Right lobe of liver (tissue), 6 donors: ENCODE data around the gene CCR5AS.
A peak's percentile ranks its signal among the peaks of the same experiment; 100 is the strongest.
"Not testable (repeated sequence)": the region's sequence is repeated elsewhere in the genome, so short reads cannot be mapped to it uniquely, and the experiment has no call there.

Source experiments
- ATAC-seq, 4 donors: fragments of 200-7000 bp; cut with Tn5 transposase; one replicate each; pipeline ENCODE4 v1.9.1; 2020; ENCODE audit warnings: mild to moderate bottlenecking in 4 of 4, moderate library complexity in 4 of 4
- DNase-seq, 3 donors: peaks; one replicate each; pipeline ENCODE4 v3.0.0-alpha.2; 2020
- H3K27ac ChIP-seq, 3 donors: fragments of 200-600 bp; one replicate each; pipeline ENCODE4 v1.8.0; 2022
- H3K27me3 ChIP-seq, 2 donors: fragments of 200-600 bp; one replicate each; pipeline ENCODE4 v1.8.0; 2022
- H3K36me3 ChIP-seq, 4 donors: fragments of 200-600 bp; sonication (generic) in 1 of 4; one replicate each; pipeline versions ENCODE4 v1.5.1 to v1.8.0; 2017 to 2022; ENCODE audit warnings: control low read depth in 1 of 4
- H3K4me1 ChIP-seq, 4 donors: fragments of 200-600 bp; sonication (generic) in 1 of 4; one replicate each; pipeline versions ENCODE4 v1.5.1 to v1.8.0; 2017 to 2022; ENCODE audit warnings: control low read depth in 1 of 4
- H3K4me3 ChIP-seq, 3 donors: fragments of 200-600 bp; one replicate each; pipeline ENCODE4 v1.8.0; 2022
- H3K9me3 ChIP-seq, 4 donors: fragments of 200-600 bp; sonication (generic) in 1 of 4; one replicate each; pipeline versions ENCODE4 v1.5.1 to v1.8.0; 2017 to 2022; ENCODE audit warnings: control low read depth in 1 of 4
- CTCF ChIP-seq, 4 donors: fragments of 200-600 bp in 3 of 4; fragments of 450-650 bp in 1 of 4; IDR thresholded peaks; one replicate each; pipeline versions ENCODE4 v1.5.1 to v1.8.0; 2016 to 2022; ENCODE audit warnings: antibody characterized with exemption in 4 of 4, mild to moderate bottlenecking in 2 of 4
- POLR2A ChIP-seq: fragments of 450-650 bp; IDR thresholded peaks from one replicate; pipeline ENCODE4 v1.6.1; 2017; ENCODE audit warnings: antibody characterized with exemption, mild to moderate bottlenecking
- WGBS: methylation state at CpG from one replicate; pipeline ENCODE4 v1.1.6; 2018; ENCODE audit warnings: low coverage, low lambda C conversion rate; ENCODE audit not compliant: insufficient coverage; ENCODE audit errors: missing lambda C conversion rate; 5-methylcytosine and 5-hydroxymethylcytosine counted together
- intact Hi-C, 2 donors: fragments of 100-400 bp; cut with DNase I; formaldehyde crosslinking; loops; one replicate each; pipeline versions ENCODE4 v1.11.2 to v1.14.1; 2022
- donor health status: DM: no; HTN: yes; CAD: no.
- donor health status: DM: no; HTN: no; CAD: no.
- donor health status: DM: no; HTN: no; CAD: no.
- donor health status: DM: no; HTN: yes; CAD: no.
- donor health status: DM: no; HTN: yes; CAD: no.

The CCR5AS gene

DNA sequence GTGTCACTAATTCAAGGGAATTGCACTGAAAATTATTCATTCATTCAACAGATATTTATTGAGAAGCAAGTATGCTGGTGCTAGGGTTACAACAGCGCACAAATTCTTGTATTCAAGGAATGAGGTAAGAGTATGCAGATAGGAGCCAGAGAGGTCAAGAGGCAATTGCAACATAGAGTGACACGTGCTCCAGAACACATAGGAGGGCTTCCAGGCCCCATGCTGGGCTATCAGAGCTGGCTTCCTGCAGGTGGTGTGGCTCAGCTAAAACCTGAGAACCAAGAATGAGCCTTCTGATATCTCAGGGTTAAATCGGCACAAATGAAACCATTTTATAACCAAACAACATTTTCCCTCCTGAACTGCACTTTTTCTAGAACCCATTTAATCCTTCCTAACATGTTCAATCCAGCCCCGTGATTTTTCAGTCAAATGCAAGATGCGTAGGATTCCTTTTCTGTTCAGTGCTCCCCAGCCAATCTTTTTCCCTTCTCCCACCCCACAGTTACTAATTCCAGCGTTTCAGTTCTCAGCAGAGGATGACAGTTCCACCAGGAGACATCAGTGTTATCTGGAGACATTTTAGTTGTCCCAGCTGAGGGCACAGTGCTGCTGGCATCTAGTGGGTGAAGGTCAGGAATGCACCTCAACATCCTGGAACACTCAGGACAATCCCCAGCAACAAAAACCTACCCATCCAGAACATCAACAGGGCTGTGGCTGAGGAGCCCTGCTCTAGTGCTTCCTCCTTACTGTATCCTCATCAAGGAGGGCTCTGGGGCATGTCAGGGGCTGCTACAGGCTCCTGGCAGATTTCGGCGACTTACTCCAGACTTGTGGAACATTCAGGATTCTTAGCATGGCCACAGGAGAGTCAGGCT lies 13.1 kb downstream of the CCR5AS start:
- intact Hi-C loops: no loop called here
- no peak overlapping the region for H3K27ac ChIP-seq
- no peaks in the 10 kb centered on the region for H3K9me3 ChIP-seq
- TF ChIP-seq POLR2A (no peak), CTCF (IDR thresholded peaks at IDR 0.05) (no peak)
- H3K4me3 ChIP-seq: no peak overlapping the region
- 59% methylated on average over 6 of the region's 8 CpGs for WGBS
- H3K36me3 ChIP-seq: no peaks in the 10 kb centered on the region
- ATAC-seq (peak; percentile 53 to 88 (median 70)), DNase-seq (peak in 1 of 3 donors; percentile 62)
- no peaks in the 10 kb centered on the region for H3K27me3 ChIP-seq
- peaks cover 0 to 7% (median 0%) of the 10 kb centered on the region in 4 donors for H3K4me1 ChIP-seq

DNA sequence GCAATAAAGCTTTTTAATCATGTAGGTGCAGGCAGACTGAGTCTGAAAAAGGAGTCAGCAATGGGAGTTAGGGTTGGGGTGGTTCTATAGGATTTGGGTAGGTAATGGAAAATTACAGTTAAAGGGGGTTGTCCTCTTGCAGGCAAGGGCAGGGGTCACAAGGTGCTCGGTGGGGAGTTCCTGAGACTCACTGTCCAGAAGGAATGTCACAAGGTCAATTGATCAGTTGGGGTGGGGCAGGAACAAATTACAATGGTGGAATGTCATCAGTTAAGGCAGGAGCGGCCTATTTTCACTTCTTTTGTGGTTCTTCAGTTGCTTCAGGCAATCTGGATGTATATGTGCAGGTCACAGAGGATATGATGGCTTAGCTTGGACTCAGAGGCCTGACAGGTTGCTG lies 13.9 kb downstream of the CCR5AS start:
- DNase-seq (no peak), ATAC-seq (no peak)
- 77% methylated on average over 2 of the region's 2 CpGs for WGBS
- intact Hi-C loops: no loop called here
- Histone ChIP-seq H3K27ac (no peak overlapping the region), H3K9me3 (no peaks in the 10 kb centered on the region), H3K27me3 (no peaks in the 10 kb centered on the region), H3K4me3 (no peak overlapping the region), H3K36me3 (no peaks in the 10 kb centered on the region), H3K4me1 (peaks cover 0 to 7% (median 0%) of the 10 kb centered on the region in 4 donors)
- no peak for TF ChIP-seq POLR2A
- no peak for TF ChIP-seq CTCF (IDR thresholded peaks at IDR 0.05)

GRCh38 chr3:46391526-46391925 lies 15.3 kb downstream of the CCR5AS start:
- intact Hi-C loops, H3K27me3 ChIP-seq, H3K27ac ChIP-seq, H3K9me3 ChIP-seq, H3K4me3 ChIP-seq, H3K4me1 ChIP-seq, DNase-seq, H3K36me3 ChIP-seq, ATAC-seq: not testable (repeated sequence)
- WGBS: 92% methylated on average over 5 of the region's 5 CpGs

- Histone ChIP-seq H3K27ac (no peak overlapping the region), H3K27me3 (no peaks in the 10 kb centered on the region), H3K4me3 (no peak overlapping the region), H3K4me1 (peaks cover 0 to 7% (median 0%) of the 10 kb centered on the region in 4 donors), H3K9me3 (no peaks in the 10 kb centered on the region), H3K36me3 (no peaks in the 10 kb centered on the region)
- ATAC-seq: no peak
- intact Hi-C loops: no loop called here
- WGBS: 57% methylated on average over 5 of the region's 6 CpGs
- no peak for DNase-seq
- no peak for TF ChIP-seq CTCF (IDR thresholded peaks at IDR 0.05)
Observed at GRCh38 chr3:46389306-46389705, 17.6 kb downstream of the CCR5AS start.

- H3K27me3 ChIP-seq, intact Hi-C loops, ATAC-seq, H3K4me3 ChIP-seq, H3K27ac ChIP-seq, H3K4me1 ChIP-seq, H3K9me3 ChIP-seq, H3K36me3 ChIP-seq, DNase-seq: not testable (repeated sequence)
- 67% methylated on average over 4 of the region's 4 CpGs for WGBS
Observed at GRCh38 chr3:46388847-46389246, 18.0 kb downstream of the CCR5AS start.
